Osteoblast (primary cell): ENCODE results near the gene ATP11A. TPM values are rescaled to one million over a fixed set of nuclear protein-coding genes. Genes with fewer than 3 reads are reported as not detected.

ENCODE experiments used
- DNase-seq: peaks from one replicate; pipeline ENCODE4 v3.0.0; 2011; ENCODE audit warnings: low spot score, mixed read lengths; ENCODE audit not compliant: insufficient read length; ENCODE audit errors: missing footprints
- H2AFZ ChIP-seq: 2 replicates; pipeline ENCODE4 v1.6.0; 2011; ENCODE audit warnings: mild to moderate bottlenecking, low read length
- H3K27ac ChIP-seq: 2 replicates; pipeline ENCODE4 v1.5.1; 2011; ENCODE audit warnings: mild to moderate bottlenecking, low read depth, low read length, moderate library complexity
- H3K27me3 ChIP-seq: 2 replicates; pipeline ENCODE4 v1.6.0; 2012; ENCODE audit warnings: mild to moderate bottlenecking, control low read depth, inconsistent platforms, low read length, moderate library complexity; ENCODE audit not compliant: insufficient read depth
- H3K36me3 ChIP-seq: 2 replicates; pipeline ENCODE4 v1.5.1; 2011; ENCODE audit warnings: mild to moderate bottlenecking, low read length, control low read depth, moderate library complexity; ENCODE audit not compliant: insufficient read depth
- H3K4me1 ChIP-seq: 2 replicates; pipeline ENCODE4 v1.5.1; 2011; ENCODE audit warnings: mild to moderate bottlenecking, low read length, control low read depth, moderate library complexity; ENCODE audit not compliant: insufficient read depth
- H3K4me2 ChIP-seq: 2 replicates; pipeline ENCODE4 v1.6.0; 2011; ENCODE audit warnings: mild to moderate bottlenecking, low read length; ENCODE audit not compliant: insufficient read depth
- H3K4me3 ChIP-seq: fragments of 200-600 bp; sonication (generic); 3 replicates; pipeline ENCODE4 v1.5.1; 2012; ENCODE audit warnings: mild to moderate bottlenecking, low read length, inconsistent platforms; ENCODE audit not compliant: insufficient read depth
- H3K79me2 ChIP-seq: 2 replicates; pipeline ENCODE4 v1.6.0; 2012; ENCODE audit warnings: mild to moderate bottlenecking, low read length, control low read depth, inconsistent platforms; ENCODE audit not compliant: insufficient read depth
- H3K9me3 ChIP-seq: 2 replicates; pipeline ENCODE4 v1.5.1; 2011; ENCODE audit warnings: low read depth, low read length, control low read depth
- H4K20me1 ChIP-seq: 2 replicates; pipeline ENCODE4 v1.6.0; 2012; ENCODE audit warnings: mild to moderate bottlenecking, low read length, control low read depth; ENCODE audit not compliant: insufficient read depth
- CTCF ChIP-seq: IDR thresholded peaks from 2 replicates; pipeline ENCODE4 v1.5.1; 2011; ENCODE audit warnings: mild to moderate bottlenecking, low read depth, low read length, moderate library complexity; ENCODE audit errors: extremely low read depth
- total RNA-seq: library from RNA; depleted of rRNA; stranded (reverse); fragments of >200 nt; gene quantifications from 2 replicates; pipeline ENCODE4 v1.2.3, GENCODE V29; 2012

ATP11A gene
- total RNA-seq: 7.6 and 7.7 TPM in 2 replicates

GRCh38 chr13:112689303-112690245, at the start of gene ATP11A:
TSS of gene ATP11A (plus strand) at chr13:112690038. CDS start at chr13:112690417, 379 bp downstream.
- H4K20me1 ChIP-seq: peaks cover 9% of the 10 kb centered on the region
- peak; percentile 100 for DNase-seq
- H3K27ac ChIP-seq: peak within 1 kb of the TSS; percentile 17
- peaks cover 12% of the 10 kb centered on the region for H3K4me1 ChIP-seq
- peaks cover 15% of the 10 kb centered on the region for H3K79me2 ChIP-seq
- no peaks in the 10 kb centered on the region for H3K36me3 ChIP-seq
- no peaks in the 10 kb centered on the region for H3K9me3 ChIP-seq
- peaks cover 2% of the 10 kb centered on the region for H3K27me3 ChIP-seq
- TF ChIP-seq CTCF: no peak
- peak within 1 kb of the TSS; percentile 90 for H3K4me2 ChIP-seq
- peak within 1 kb of the TSS; percentile 92 for H2AFZ ChIP-seq
- H3K4me3 ChIP-seq: peak within 1 kb of the TSS; percentile 80

- H4K20me1 ChIP-seq: no peaks in the 10 kb centered on the region
- H2AFZ ChIP-seq: no peak overlapping the region
- H3K79me2 ChIP-seq: no peaks in the 10 kb centered on the region
- no peaks in the 10 kb centered on the region for H3K9me3 ChIP-seq
- no peak overlapping the region for H3K27ac ChIP-seq
- no peak for DNase-seq
- H3K27me3 ChIP-seq: peaks cover 26% of the 10 kb centered on the region
- no peak for TF ChIP-seq CTCF
- no peaks in the 10 kb centered on the region for H3K36me3 ChIP-seq
- H3K4me2 ChIP-seq: no peak overlapping the region
- H3K4me1 ChIP-seq: no peaks in the 10 kb centered on the region
- H3K4me3 ChIP-seq: no peak overlapping the region
Measured at GRCh38 chr13:112641456-112642089, 48.3 kb upstream of the ATP11A start.

DNA sequence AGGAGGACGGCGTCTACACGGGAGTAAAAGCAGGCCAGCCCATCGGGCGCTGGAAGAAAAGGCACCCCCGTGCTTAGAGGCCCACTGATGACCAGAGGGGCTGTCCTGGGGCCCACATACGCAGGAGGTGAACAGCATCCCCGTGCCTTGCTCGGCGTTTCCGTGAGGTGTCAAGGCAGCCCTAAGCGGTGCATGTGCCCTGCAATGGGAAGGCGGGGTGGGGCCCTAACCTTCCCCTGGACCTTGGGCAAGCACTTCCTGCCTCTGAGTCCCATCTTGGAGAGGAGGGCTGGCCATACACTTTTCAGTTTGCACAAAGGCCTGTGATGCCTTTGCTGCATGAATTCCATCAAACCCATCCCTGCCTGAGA, 47.8 kb upstream of the ATP11A start:
- no peak overlapping the region for H3K4me3 ChIP-seq
- H4K20me1 ChIP-seq: no peaks in the 10 kb centered on the region
- H2AFZ ChIP-seq: no peak overlapping the region
- H3K4me1 ChIP-seq: no peaks in the 10 kb centered on the region
- no peaks in the 10 kb centered on the region for H3K9me3 ChIP-seq
- no peak overlapping the region for H3K27ac ChIP-seq
- no peaks in the 10 kb centered on the region for H3K36me3 ChIP-seq
- no peaks in the 10 kb centered on the region for H3K79me2 ChIP-seq
- no peak for DNase-seq
- peaks cover 22% of the 10 kb centered on the region for H3K27me3 ChIP-seq
- no peak for TF ChIP-seq CTCF
- H3K4me2 ChIP-seq: no peak overlapping the region
